Right cardiac atrium (tissue), 5 donors: Measurements from ENCODE around the gene TRIM65. TPM values are rescaled to one million over a fixed set of nuclear protein-coding genes. Genes with fewer than 3 reads are reported as not detected.
A peak's percentile ranks its signal among the peaks of the same experiment; 100 is the strongest.

Experiments
- ATAC-seq, 2 donors: fragments of 200-7000 bp; cut with Tn5 transposase; one replicate each; pipeline versions ENCODE4 v1.8.0 to v1.9.1; 2020; ENCODE audit warnings: moderate library complexity in 2 of 2, mild to moderate bottlenecking in 1 of 2
- DNase-seq, 3 donors: peaks; one replicate each; pipeline ENCODE4 v3.0.0-alpha.2; 2020
- H3K27ac ChIP-seq: one replicate; pipeline ENCODE4 v1.5.1; 2013; ENCODE audit warnings: mild to moderate bottlenecking, low read length, control low read depth, moderate library complexity
- H3K27me3 ChIP-seq: one replicate; pipeline ENCODE4 v1.6.1; 2013; ENCODE audit not compliant: control insufficient read depth, insufficient read depth
- H3K4me1 ChIP-seq: one replicate; pipeline ENCODE4 v1.6.1; 2013; ENCODE audit warnings: low read length; ENCODE audit not compliant: control insufficient read depth, insufficient read depth
- H3K4me3 ChIP-seq: one replicate; pipeline ENCODE4 v1.5.1; 2013; ENCODE audit warnings: low read length, control low read depth
- H3K9me3 ChIP-seq: one replicate; pipeline ENCODE4 v1.6.1; 2013; ENCODE audit warnings: low read length; ENCODE audit not compliant: control insufficient read depth
- WGBS: extraction: QIAGEN DNeasy Blood & Tissue Kit; methylation state at CpG from one replicate; pipeline ENCODE4 v1.1.7; 2013; 5-methylcytosine and 5-hydroxymethylcytosine counted together
- intact Hi-C, 4 donors: fragments of 100-400 bp; cut with DNase I; formaldehyde crosslinking; loops; one replicate each; pipeline versions ENCODE4 v1.11.0 to v1.14.0; 2022 to 2023
- polyA plus RNA-seq: library from polyadenylated mRNA; stranded (reverse); fragments of 200-250 nt; gene quantifications from one replicate; pipeline ENCODE4 v1.2.3, GENCODE V29; 2013
- total RNA-seq, 4 donors: library from RNA; stranded (reverse); fragmentation: NEBNext Ultra II Directional; extraction: Animal tissue kit (Norgen Biotek cat#: 25700); gene quantifications; one replicate each; pipeline ENCODE4 v1.2.1, GENCODE V29; 2021
- donor health status: healthy with polysubstance abuse.
- donor health status: DM: no; HTN: yes; CAD: no.
- donor health status: DM: no; HTN: no; CAD: no.
- donor health status: DM: no; HTN: yes; CAD: no; lungs with severe emphysema.
- donor health status: DM: yes; HTN: yes; CAD: no.

Gene TRIM65
- total and polyA plus RNA-seq, 5 donors: 5.7 to 10.7 (median 7.9) TPM

DNA sequence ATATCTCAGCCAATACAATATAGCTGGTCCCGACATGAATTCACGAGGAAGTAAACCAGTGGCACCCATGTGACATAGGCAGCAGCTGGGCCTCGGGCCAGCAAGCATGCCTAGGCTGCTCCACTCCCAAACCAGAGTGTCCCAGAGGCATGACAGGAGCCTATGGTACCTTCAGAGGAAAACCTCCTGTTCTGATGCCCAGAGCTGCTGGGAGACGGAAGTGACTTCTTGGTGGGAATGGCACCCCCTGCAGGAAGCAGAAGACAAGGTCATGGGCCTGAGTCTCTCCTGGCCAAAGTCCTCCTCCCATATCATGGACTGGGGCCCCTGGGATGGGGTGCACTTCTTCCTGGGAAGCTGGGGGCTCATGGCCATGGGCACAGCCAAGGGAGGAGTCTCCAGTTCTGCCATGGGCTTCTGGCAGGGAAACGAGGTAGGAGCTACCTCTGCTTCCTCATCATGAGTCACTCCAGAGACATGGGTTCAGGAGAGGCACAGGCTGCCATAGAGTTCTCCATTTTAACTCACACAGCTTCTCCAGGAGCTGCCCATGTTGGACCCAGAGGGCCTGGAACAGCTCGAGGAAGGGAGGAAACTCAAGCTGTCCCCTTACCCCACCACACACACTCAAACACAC is 30.7 kb upstream of the TRIM65 start:
- peak in 2 of 3 donors; percentile 1 to 47 for DNase-seq
- Histone ChIP-seq H3K4me3 (no peak overlapping the region), H3K4me1 (peaks cover 2% of the 10 kb centered on the region), H3K9me3 (no peaks in the 10 kb centered on the region), H3K27me3 (no peaks in the 10 kb centered on the region), H3K27ac (no peak overlapping the region)
- intact Hi-C loops: no loop called here
- 64% methylated on average over 6 of the region's 6 CpGs for WGBS
- peak in 1 of 2 donors; percentile 24 for ATAC-seq

DNA sequence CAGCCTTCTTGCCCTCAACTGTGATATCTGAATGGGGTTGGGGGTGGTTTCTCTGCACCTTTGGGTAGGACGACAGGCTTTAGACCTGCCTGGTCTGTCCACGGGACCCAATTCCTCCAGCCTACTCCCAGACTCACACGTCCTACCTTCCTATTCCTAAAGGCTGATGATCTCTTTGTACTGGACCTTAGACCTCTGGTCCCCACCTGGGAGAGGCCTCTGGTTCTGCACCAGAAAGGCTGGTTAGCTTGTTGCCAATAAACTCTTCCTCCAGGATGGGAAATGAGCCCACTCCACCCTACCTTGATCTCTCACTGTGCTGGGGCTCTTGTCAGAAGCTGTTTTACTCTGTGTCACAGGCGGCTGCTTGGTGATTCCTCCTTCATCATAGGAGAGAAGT is 29.7 kb upstream of the TRIM65 start:
- peaks cover 3% of the 10 kb centered on the region for H3K4me1 ChIP-seq
- WGBS: 95% methylated on average over 4 of the region's 4 CpGs
- no peak overlapping the region for H3K27ac ChIP-seq
- H3K9me3 ChIP-seq: no peaks in the 10 kb centered on the region
- no peak for ATAC-seq
- intact Hi-C loops: no loop called here
- no peak overlapping the region for H3K4me3 ChIP-seq
- no peaks in the 10 kb centered on the region for H3K27me3 ChIP-seq
- no peak for DNase-seq

DNA sequence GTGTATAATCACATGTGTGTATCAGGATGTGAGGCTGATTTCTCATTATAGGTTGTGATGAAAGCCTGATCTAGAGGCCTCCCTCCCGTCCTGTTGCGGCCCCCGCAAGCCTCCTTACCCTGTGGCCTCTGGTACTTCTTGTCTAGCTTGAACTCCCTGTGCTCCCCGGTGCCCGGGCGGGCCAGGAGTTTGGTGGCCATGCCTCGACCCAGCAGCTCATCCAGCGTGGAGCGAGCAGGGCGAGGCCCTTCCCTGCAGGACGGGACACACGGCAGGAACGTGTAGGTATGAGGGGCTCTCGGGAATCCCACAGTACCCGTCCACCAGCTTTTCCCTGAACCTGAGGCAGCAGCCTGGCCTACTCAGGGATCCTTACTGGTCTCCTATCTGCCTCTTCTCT is 29.2 kb upstream of the TRIM65 start:
- H3K27me3 ChIP-seq: no peaks in the 10 kb centered on the region
- H3K27ac ChIP-seq: no peak overlapping the region
- DNase-seq (peak in 1 of 3 donors; percentile 7), ATAC-seq (no peak)
- peaks cover 3% of the 10 kb centered on the region for H3K4me1 ChIP-seq
- WGBS: 96% methylated on average over 15 of the region's 15 CpGs
- no peak overlapping the region for H3K4me3 ChIP-seq
- no peaks in the 10 kb centered on the region for H3K9me3 ChIP-seq
- intact Hi-C loops: no loop called here

DNA sequence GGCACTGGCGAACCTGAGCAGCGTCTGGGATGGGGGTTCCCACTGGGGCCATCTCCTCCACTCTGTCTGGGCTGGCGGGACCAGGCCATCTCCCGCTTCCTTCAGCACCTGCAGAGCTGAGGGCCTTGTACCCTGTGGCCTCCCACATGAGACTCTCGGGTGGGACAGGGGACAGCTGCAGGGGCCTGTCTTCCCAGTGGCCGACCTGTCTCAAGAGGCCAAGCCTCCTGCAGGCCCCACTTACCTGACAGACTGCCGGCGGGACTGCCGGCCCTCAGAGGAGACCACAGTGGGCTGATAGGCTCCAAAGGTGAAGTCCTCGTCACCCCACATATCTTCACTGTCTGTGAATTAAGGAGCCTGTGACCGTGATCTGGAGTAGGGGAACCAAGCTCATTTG is 28.4 kb upstream of the TRIM65 start:
- intact Hi-C loops: no loop called here
- Histone ChIP-seq H3K9me3 (no peaks in the 10 kb centered on the region), H3K27ac (no peak overlapping the region), H3K4me1 (peaks cover 3% of the 10 kb centered on the region), H3K4me3 (no peak overlapping the region), H3K27me3 (no peaks in the 10 kb centered on the region)
- WGBS: 95% methylated on average over 11 of the region's 11 CpGs
- DNase-seq: peak in 1 of 3 donors; percentile 7
- no peak for ATAC-seq

DNA sequence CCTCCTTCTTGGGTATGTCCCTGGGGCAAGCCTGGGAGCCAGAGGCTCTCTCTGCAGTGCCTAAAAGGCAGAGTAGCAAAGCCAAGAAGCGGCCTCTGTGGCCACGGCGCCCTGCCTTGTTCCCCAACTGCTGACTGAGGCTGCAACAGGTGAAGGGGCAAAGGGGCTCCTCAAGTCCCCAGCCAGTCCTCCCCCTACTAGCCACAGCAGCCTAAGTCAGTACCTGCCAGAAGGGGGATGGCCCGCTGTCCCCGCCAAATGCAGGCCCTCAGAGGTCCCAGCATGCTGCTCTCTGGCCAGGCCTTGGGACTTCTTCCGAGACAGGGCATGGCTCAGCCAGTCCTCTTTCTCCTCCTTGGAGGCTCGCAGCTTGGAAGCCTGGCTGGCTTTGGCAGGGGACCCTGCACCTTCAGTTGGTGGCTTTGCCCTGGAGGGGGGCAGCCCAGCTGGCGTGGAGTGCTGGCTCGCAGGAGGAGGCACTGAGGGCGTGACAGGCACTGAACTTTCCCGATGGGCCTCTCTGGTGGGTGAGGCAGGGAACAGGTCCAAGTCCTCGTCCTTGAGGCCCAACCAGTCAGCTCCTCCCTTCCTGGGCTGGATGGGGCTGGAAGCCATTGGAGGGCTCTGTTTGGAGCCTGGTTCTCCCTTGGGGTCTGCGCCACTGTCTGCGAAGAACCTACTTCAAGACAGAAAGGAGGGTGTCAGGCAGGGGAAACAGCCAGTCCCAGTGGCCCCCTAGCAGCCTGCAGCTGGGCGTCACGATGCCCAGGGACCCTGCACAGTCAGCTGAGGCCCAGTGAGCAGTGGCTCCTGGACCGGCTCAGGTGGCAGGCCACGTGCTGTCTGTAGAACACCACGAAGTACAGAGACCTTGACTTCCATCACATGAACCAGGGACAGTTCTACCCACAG is 26.5 kb upstream of the TRIM65 start:
- intact Hi-C loops: no loop called here
- no peak for ATAC-seq

DNA sequence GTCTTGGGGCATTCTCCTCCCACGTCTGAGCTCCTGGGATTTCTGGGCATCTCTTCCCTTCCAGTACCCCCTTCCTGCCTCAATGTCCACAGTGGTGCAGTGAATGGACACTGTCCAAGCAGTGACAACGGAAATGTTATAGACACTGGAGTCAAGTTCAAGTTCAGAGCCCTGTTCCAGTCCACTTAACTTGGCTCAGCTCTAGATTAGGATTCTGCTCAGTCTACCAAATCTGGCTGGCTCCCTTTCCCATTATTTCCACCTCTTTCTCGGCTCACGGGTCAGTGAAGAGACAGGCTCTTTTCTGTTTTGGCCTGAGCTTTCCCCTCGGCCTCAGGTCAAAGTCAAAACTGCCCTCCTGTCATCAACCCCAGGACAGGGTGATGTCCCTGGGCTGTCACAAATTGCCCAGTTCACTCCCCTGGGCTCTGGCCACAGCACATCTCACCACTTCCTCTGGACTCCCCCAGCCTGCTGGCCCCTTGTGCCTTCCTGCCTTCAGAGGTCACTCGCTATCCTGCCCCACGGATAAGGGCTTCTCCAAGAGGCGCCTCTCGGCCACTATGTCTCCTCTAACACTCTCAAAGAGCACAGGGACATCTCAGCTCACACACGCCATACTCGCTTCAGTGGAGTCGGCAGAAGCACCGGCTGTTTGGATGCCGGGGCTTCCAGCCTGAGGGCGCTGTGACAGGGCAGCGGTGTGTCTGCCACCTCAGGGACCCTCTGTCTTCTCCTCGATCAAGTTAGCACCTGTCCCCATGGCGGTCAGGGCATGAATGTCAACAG is 25.6 kb upstream of the TRIM65 start:
- Histone ChIP-seq H3K27me3 (no peaks in the 10 kb centered on the region), H3K27ac (no peak overlapping the region), H3K4me3 (no peak overlapping the region), H3K9me3 (no peaks in the 10 kb centered on the region), H3K4me1 (peaks cover 3% of the 10 kb centered on the region)
- ATAC-seq (peak; percentile 38 to 42), DNase-seq (peak in 1 of 3 donors; percentile 16)
- WGBS: 61% methylated on average over 18 of the region's 18 CpGs
- intact Hi-C loops: no loop called here

More for the DNA sequence above, 26.5 kb upstream of the TRIM65 start:
- Histone ChIP-seq H3K4me1 (peaks cover 3% of the 10 kb centered on the region), H3K9me3 (no peaks in the 10 kb centered on the region), H3K4me3 (no peak overlapping the region), H3K27me3 (no peaks in the 10 kb centered on the region), H3K27ac (no peak overlapping the region)
- WGBS: 78% methylated on average over 19 of the region's 19 CpGs
- peak in 1 of 3 donors; percentile 6 for DNase-seq

DNA sequence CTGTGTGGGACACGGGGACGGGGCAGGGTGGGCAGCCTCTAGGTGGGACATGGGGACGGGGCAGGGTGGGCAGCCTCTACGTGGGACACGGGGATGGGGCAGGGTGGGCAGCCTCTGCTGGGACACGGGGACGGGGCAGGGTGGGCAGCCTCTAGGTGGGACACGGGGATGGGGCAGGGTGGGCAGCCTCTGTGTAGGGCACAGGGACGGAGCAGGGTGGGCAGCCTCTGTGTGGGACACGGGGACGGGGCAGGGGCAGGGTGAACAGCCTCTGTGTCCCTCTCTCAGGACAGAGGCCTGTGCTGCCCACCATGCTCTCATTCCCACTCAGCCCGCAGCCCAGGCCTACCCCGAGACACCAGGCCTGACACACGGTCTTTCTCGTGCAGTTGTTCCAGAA is 24.8 kb upstream of the TRIM65 start:
- Histone ChIP-seq H3K27ac (no peak overlapping the region), H3K27me3 (no peaks in the 10 kb centered on the region), H3K4me3 (no peak overlapping the region), H3K9me3 (no peaks in the 10 kb centered on the region), H3K4me1 (peaks cover 3% of the 10 kb centered on the region)
- no peak for ATAC-seq
- intact Hi-C loops: no loop called here
- peak in 1 of 3 donors; percentile 2 for DNase-seq
- WGBS: 95% methylated on average over 15 of the region's 15 CpGs

DNA sequence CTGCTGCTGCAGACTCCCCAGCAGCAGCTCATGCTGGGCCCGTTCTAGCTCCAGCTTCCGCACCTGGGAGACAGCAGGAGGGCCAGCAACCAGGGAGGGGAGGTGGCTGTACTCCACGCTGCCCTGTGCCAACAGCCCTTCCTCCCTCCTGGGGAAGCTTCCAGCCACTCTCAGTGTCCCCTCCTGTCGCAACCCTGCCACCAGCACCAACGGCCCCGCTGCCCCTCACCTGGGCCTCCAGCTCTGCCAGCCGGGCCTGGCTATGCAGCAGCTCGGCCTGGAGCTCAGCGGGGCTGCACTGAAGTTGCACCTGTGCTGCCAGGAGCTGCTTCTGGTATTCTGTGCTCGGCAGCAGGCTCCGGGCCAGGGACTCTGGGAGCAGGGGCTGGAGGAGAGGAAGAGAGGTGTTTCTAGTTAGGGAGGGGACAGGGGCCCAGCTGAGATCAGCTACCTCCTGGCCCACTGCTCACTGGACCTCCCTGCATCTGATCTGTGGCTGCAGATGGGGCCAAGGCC is 23.4 kb upstream of the TRIM65 start:
- WGBS: 79% methylated on average over 11 of the region's 11 CpGs
- Histone ChIP-seq H3K9me3 (no peaks in the 10 kb centered on the region), H3K4me1 (peaks cover 3% of the 10 kb centered on the region), H3K4me3 (no peak overlapping the region), H3K27ac (no peak overlapping the region), H3K27me3 (no peaks in the 10 kb centered on the region)
- no peak for DNase-seq
- intact Hi-C loops: loop anchor here in 1 of 4 donors (1.0 kb wide), 1 partner anchor 44 kb away; no protein-coding TSS in a partner anchor
- ATAC-seq: no peak

DNA sequence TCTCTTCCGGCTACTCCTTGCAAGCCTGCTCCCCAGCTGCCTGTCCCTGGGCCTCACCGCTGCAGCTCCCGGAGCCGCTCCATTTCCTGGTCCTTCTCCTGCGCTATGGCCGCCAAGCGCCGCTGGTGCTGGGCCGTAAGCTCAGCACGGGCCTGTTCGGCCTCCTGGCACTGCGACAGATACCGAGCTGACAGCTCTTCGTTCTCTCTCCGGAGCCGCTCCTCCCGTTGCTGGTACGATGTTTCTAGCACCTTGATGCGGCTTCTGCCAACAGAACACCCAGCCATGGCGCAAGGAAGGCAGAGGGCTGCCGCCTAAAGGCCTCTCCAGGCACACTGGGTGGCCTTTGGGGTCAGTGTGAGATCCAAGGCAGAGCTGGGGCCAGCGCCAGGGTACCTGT is 22.9 kb upstream of the TRIM65 start:
- 91% methylated on average over 22 of the region's 22 CpGs for WGBS
- no peak overlapping the region for H3K27ac ChIP-seq
- H3K27me3 ChIP-seq: no peaks in the 10 kb centered on the region
- ATAC-seq: no peak
- peak in 1 of 3 donors; percentile 7 for DNase-seq
- H3K9me3 ChIP-seq: no peaks in the 10 kb centered on the region
- H3K4me1 ChIP-seq: peaks cover 3% of the 10 kb centered on the region
- intact Hi-C loops: loop anchor here in 1 of 4 donors (1.0 kb wide), 1 partner anchor 45 kb away; no protein-coding TSS in a partner anchor
- no peak overlapping the region for H3K4me3 ChIP-seq

DNA sequence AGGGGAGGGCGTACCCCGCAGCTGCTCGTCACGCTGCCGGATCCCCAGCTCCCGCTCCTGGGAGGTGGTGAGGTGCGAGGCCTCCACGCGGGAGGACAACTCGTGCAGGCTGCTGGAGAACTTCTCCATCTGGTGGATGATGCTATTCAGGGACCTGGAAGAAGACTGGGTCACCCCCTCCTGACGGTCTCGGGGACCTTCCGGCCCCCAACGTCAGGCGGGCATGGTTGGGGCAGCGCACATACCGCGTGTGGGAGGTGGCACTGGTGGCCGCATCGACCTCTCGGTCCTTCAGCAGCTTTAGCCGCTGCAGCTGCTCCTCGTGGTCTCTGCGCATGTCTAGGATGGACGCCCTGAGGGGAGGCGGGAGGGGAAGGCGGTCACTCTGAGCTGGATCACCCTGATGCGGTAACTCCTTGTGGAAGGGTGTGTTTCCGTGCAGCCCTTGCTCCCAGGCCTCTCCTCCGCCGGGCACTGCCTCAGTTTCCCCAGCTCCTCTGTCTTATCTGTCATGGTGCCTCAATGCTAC is 21.2 kb upstream of the TRIM65 start:
- intact Hi-C loops: no loop called here
- peaks cover 3% of the 10 kb centered on the region for H3K4me1 ChIP-seq
- H3K27ac ChIP-seq: no peak overlapping the region
- no peaks in the 10 kb centered on the region for H3K27me3 ChIP-seq
- no peaks in the 10 kb centered on the region for H3K9me3 ChIP-seq
- no peak for ATAC-seq
- peak in 1 of 3 donors; percentile 13 for DNase-seq
- 92% methylated on average over 31 of the region's 31 CpGs for WGBS
- H3K4me3 ChIP-seq: no peak overlapping the region
